NCI-H1417 (cell line): ENCODE data around the gene HDDC3.
"Not testable (repeated sequence)": the region's sequence is repeated elsewhere in the genome, so short reads cannot be mapped to it uniquely, and the experiment has no call there.

Source experiments
- DNase-seq, 3 experiments: peaks; one replicate each; lab custom pipeline; 2025; lab: John Stamatoyannopoulos, UW

The HDDC3 gene

GRCh38 chr15:90909976-90910375 lies 22.4 kb downstream of the HDDC3 start:
- no peak for DNase-seq

- not testable (repeated sequence) for DNase-seq
Observed at GRCh38 chr15:90909449-90909848, 22.9 kb downstream of the HDDC3 start.

- DNase-seq = no peak
Observed at GRCh38 chr15:90907838-90908507, 24.4 kb downstream of the HDDC3 start.

- no peak for DNase-seq
Observed at GRCh38 chr15:90907051-90907660, 25.2 kb downstream of the HDDC3 start.

GRCh38 chr15:90906181-90906849 lies 26.0 kb downstream of the HDDC3 start:
- DNase-seq = no peak

GRCh38 chr15:90905306-90906180 lies 26.8 kb downstream of the HDDC3 start:
- DNase-seq = no peak

- DNase-seq = no peak
Observed at GRCh38 chr15:90904746-90905145, 27.6 kb downstream of the HDDC3 start.

- DNase-seq = peak in 2 of 3 experiments; percentile 52 to 73
Observed at GRCh38 chr15:90903733-90904536, 28.4 kb downstream of the HDDC3 start.

- peak; percentile 54 to 93 (median 86) for DNase-seq
Observed at GRCh38 chr15:90902840-90903732, 29.3 kb downstream of the HDDC3 start, which contains the start of gene MAN2A2. TSS of gene MAN2A2 (plus strand) at chr15:90903302. CDS start at chr15:90904208, 906 bp downstream.

- peak; percentile 72 to 97 (median 87) for DNase-seq
Observed at GRCh38 chr15:90902040-90902839, 30.1 kb downstream of the HDDC3 start.

GRCh38 chr15:90901175-90902039 lies 30.9 kb downstream of the HDDC3 start:
- DNase-seq = no peak

GRCh38 chr15:90897131-90897655 lies 35.2 kb downstream of the HDDC3 start:
- not testable (repeated sequence) for DNase-seq

GRCh38 chr15:90895571-90896117 lies 36.7 kb downstream of the HDDC3 start:
- DNase-seq = peak in 2 of 3 experiments; percentile 28 to 51

- DNase-seq = peak in 1 of 3 experiments; percentile 24
Observed at GRCh38 chr15:90893175-90894090, 38.9 kb downstream of the HDDC3 start.

- DNase-seq = no peak
Observed at GRCh38 chr15:90892498-90893174, 39.7 kb downstream of the HDDC3 start.

- DNase-seq = no peak
Observed at GRCh38 chr15:90892023-90892422, 40.3 kb downstream of the HDDC3 start.
